GM23338 (cell line): ENCODE data around the gene PDGFRB.

ENCODE experiments used
- CREB1 ChIP-seq: fragments of 250-450 bp; sonication (Bioruptor Pico); IDR thresholded peaks from 2 replicates; pipeline ENCODE4 v1.5.0; 2020; ENCODE audit warnings: low read depth, mild to moderate bottlenecking, moderate library complexity
- EZH2 ChIP-seq: fragments of 200-600 bp; sonication (generic); IDR thresholded peaks from one replicate; pipeline ENCODE4 v1.8.0; 2017; ENCODE audit warnings: antibody characterized with exemption, mild to moderate bottlenecking, low read depth; ENCODE audit not compliant: unreplicated experiment
- EZH2phosphoT487 ChIP-seq: fragments of 200-600 bp; sonication (generic); IDR thresholded peaks from one replicate; pipeline ENCODE4 v1.8.1; 2018; ENCODE audit warnings: antibody characterized with exemption; ENCODE audit not compliant: unreplicated experiment
- JUNB ChIP-seq: IDR thresholded peaks from one replicate; pipeline ENCODE4 v1.6.1; 2016; ENCODE audit warnings: antibody characterized with exemption; ENCODE audit not compliant: unreplicated experiment
- POLR2AphosphoS5 ChIP-seq: IDR thresholded peaks from 2 replicates; pipeline ENCODE4 v1.6.1; 2016; ENCODE audit warnings: antibody characterized with exemption, low read depth
- TF ChIP-seq, protein P1 (sequence below), 2 experiments: fragments of 200-600 bp in 1 of 2; sonication (generic) in 1 of 2; conservative IDR thresholded peaks; 2 replicates each; pipeline versions ENCODE4 v1.5.1 to v1.6.1; 2016 to 2017; ENCODE audit warnings: antibody characterized with exemption in 2 of 2, low read depth in 2 of 2, mild to moderate bottlenecking in 2 of 2, moderate library complexity in 1 of 2
- TF ChIP-seq, protein P2 (sequence below): IDR thresholded peaks from one replicate; pipeline ENCODE4 v1.6.1; 2018; ENCODE audit warnings: antibody characterized with exemption; ENCODE audit not compliant: unreplicated experiment

DNA sequence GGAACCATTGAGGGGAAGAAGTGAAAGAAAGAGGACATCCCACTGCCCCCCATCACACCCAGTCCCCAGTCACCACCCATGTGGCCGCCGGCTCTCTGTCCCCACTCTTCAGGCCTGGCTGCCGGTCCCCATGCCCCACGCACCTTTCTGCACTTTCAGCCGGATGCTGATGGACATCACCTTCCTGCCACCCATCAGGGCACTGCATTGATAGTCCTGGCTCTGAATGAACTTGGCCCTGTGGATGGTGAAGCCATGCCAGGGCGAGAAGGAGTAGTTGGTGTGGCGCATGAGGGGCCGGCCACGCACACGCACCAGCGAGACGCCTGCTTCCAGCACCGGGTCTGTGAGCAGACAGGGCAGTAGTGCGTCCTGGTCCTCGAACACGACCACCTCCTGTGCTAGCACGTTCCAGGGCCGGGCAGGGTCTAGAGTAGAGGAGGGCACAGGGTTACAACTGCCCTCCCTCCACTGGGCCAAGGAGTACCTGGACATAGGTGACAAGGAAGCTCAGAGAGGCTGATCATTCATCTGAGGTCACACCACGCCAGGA lies 75.7 kb downstream of the PDGFRB start:
- TF ChIP-seq EZH2phosphoT487 (no peak), EZH2 (no peak), CREB1 (CRISPR knock-in tag) (no peak), JUNB (no peak), POLR2AphosphoS5 (no peak)
- TF ChIP-seq, protein P1, sequence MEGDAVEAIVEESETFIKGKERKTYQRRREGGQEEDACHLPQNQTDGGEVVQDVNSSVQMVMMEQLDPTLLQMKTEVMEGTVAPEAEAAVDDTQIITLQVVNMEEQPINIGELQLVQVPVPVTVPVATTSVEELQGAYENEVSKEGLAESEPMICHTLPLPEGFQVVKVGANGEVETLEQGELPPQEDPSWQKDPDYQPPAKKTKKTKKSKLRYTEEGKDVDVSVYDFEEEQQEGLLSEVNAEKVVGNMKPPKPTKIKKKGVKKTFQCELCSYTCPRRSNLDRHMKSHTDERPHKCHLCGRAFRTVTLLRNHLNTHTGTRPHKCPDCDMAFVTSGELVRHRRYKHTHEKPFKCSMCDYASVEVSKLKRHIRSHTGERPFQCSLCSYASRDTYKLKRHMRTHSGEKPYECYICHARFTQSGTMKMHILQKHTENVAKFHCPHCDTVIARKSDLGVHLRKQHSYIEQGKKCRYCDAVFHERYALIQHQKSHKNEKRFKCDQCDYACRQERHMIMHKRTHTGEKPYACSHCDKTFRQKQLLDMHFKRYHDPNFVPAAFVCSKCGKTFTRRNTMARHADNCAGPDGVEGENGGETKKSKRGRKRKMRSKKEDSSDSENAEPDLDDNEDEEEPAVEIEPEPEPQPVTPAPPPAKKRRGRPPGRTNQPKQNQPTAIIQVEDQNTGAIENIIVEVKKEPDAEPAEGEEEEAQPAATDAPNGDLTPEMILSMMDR (conservative IDR thresholded peaks at IDR 0.05; ENCODE audit: low read depth in 2 of 2) = no peak
- TF ChIP-seq, protein P2, sequence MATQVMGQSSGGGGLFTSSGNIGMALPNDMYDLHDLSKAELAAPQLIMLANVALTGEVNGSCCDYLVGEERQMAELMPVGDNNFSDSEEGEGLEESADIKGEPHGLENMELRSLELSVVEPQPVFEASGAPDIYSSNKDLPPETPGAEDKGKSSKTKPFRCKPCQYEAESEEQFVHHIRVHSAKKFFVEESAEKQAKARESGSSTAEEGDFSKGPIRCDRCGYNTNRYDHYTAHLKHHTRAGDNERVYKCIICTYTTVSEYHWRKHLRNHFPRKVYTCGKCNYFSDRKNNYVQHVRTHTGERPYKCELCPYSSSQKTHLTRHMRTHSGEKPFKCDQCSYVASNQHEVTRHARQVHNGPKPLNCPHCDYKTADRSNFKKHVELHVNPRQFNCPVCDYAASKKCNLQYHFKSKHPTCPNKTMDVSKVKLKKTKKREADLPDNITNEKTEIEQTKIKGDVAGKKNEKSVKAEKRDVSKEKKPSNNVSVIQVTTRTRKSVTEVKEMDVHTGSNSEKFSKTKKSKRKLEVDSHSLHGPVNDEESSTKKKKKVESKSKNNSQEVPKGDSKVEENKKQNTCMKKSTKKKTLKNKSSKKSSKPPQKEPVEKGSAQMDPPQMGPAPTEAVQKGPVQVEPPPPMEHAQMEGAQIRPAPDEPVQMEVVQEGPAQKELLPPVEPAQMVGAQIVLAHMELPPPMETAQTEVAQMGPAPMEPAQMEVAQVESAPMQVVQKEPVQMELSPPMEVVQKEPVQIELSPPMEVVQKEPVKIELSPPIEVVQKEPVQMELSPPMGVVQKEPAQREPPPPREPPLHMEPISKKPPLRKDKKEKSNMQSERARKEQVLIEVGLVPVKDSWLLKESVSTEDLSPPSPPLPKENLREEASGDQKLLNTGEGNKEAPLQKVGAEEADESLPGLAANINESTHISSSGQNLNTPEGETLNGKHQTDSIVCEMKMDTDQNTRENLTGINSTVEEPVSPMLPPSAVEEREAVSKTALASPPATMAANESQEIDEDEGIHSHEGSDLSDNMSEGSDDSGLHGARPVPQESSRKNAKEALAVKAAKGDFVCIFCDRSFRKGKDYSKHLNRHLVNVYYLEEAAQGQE = no peak
